Activated naive CD8-positive, alpha-beta T cell treated with anti-CD3 and anti-CD28 coated beads for 36 hours (primary cell): ENCODE data around the gene F2. TPM values are rescaled to one million over a fixed set of nuclear protein-coding genes. Genes with fewer than 3 reads are reported as not detected.

Experiments
- DNase-seq: peaks from one replicate; pipeline ENCODE4 v3.0.0; 2021
- H3K27ac Mint-ChIP-seq: one replicate; pipeline ENCODE4 v1.8.0; 2022; ENCODE audit warnings: mild to moderate bottlenecking, moderate library complexity, mixed read lengths
- H3K27me3 Mint-ChIP-seq: one replicate; pipeline ENCODE4 v1.8.0; 2022; ENCODE audit warnings: mild to moderate bottlenecking, mixed read lengths
- H3K36me3 Mint-ChIP-seq: one replicate; pipeline ENCODE4 v1.8.0; 2021; ENCODE audit warnings: mild to moderate bottlenecking, mixed read lengths
- H3K4me1 Mint-ChIP-seq: one replicate; pipeline ENCODE4 v1.8.0; 2021; ENCODE audit warnings: mixed read lengths
- H3K4me3 Mint-ChIP-seq: one replicate; pipeline ENCODE4 v1.8.0; 2022; ENCODE audit warnings: mild to moderate bottlenecking, moderate library complexity, mixed read lengths
- H3K9me3 Mint-ChIP-seq: one replicate; pipeline ENCODE4 v1.8.0; 2022; ENCODE audit warnings: mixed read lengths
- total RNA-seq, 2 experiments: library from RNA; stranded (reverse); gene quantifications; one replicate each; pipeline ENCODE4 v1.2.3, GENCODE V29; 2021

F2 gene
- total RNA-seq, 2 experiments from 2014 or later, result not detected

GRCh38 chr11:46721286-46721685 lies 2.3 kb downstream of the F2 start:
- DNase-seq, result no peak
- Mint-ChIP-seq H3K27me3 (no peaks in the 10 kb centered on the region), H3K4me3 (no peak overlapping the region)

GRCh38 chr11:46722566-46723358 lies 3.7 kb downstream of the F2 start:
- Mint-ChIP-seq H3K36me3 (no peaks in the 10 kb centered on the region), H3K9me3 (no peaks in the 10 kb centered on the region), H3K4me3 (no peak overlapping the region), H3K27me3 (no peaks in the 10 kb centered on the region), H3K27ac (no peak overlapping the region), H3K4me1 (peaks cover 2% of the 10 kb centered on the region)
- no peak for DNase-seq

More at GRCh38 chr11:46721286-46721685, 2.3 kb downstream of the F2 start:
- Mint-ChIP-seq H3K36me3 (no peaks in the 10 kb centered on the region), H3K27ac (no peak overlapping the region), H3K9me3 (no peaks in the 10 kb centered on the region), H3K4me1 (peaks cover 2% of the 10 kb centered on the region)

GRCh38 chr11:46723359-46723680 lies 4.3 kb downstream of the F2 start:
- Mint-ChIP-seq H3K4me3 (no peak overlapping the region), H3K4me1 (peaks cover 2% of the 10 kb centered on the region), H3K27ac (no peak overlapping the region), H3K9me3 (no peaks in the 10 kb centered on the region), H3K27me3 (no peaks in the 10 kb centered on the region), H3K36me3 (no peaks in the 10 kb centered on the region)
- DNase-seq, result no peak

DNA sequence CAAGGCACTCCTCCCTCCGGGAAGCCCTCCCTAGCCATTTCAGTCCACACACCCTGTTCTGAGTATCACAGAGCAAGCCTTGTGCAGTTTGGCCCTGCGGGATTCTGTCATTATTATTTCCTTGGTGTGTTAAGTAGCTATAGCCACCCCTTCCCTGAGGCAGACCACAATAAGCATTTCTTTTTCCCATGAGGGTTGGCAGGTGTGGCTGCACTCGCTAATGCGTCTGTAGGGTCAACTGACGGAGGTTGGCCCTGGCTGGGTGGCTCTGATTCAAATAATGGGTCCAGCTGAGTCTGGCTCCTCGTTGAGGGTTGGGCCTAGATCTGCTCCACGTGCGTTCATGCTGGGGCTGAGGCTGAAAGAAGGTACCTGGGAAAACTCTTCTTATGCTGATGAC lies 5.1 kb downstream of the F2 start:
- Mint-ChIP-seq H3K4me1 (no peaks in the 10 kb centered on the region), H3K4me3 (no peak overlapping the region), H3K36me3 (no peaks in the 10 kb centered on the region), H3K9me3 (no peaks in the 10 kb centered on the region), H3K27ac (no peak overlapping the region), H3K27me3 (no peaks in the 10 kb centered on the region)
- DNase-seq, result no peak

DNA sequence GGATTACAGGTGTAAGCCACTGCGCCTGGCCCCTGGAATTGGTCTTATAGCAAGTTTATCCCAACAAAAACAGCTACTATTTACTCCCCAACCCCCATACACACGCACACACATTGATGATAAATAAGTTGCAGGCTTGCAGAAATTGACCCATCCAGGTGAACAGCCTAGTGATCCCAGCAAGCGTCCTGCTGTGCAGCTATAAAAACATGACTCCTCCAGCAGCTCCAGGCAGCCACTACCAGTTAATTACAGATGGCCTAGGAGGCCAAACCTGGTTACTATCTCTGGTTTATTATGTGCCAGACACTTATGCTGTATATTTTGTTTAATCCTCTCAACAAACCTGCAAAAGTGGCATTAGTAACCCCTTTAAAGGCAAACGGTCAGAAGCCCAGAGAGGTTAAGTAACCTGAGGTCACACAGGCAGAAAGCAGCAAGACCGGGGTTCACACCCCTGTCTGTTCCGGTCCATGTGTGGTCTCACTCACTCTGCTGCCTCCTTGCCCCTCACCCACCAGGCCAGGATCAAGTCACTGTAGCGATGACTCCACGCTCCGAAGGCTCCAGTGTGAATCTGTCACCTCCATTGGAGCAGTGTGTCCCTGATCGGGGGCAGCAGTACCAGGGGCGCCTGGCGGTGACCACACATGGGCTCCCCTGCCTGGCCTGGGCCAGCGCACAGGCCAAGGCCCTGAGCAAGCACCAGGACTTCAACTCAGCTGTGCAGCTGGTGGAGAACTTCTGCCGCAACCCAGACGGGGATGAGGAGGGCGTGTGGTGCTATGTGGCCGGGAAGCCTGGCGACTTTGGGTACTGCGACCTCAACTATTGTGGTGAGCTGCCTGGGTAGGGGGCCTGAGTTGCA lies 6.6 kb downstream of the F2 start:
- H3K4me1 Mint-ChIP-seq, result no peaks in the 10 kb centered on the region
- H3K9me3 Mint-ChIP-seq, result no peaks in the 10 kb centered on the region
- no peaks in the 10 kb centered on the region for H3K36me3 Mint-ChIP-seq
- H3K27me3 Mint-ChIP-seq, result no peaks in the 10 kb centered on the region
- DNase-seq, result no peak
- H3K27ac Mint-ChIP-seq, result no peak overlapping the region
- no peak overlapping the region for H3K4me3 Mint-ChIP-seq

- H3K4me1 Mint-ChIP-seq, result no peaks in the 10 kb centered on the region
- no peak overlapping the region for H3K4me3 Mint-ChIP-seq
- H3K27me3 Mint-ChIP-seq, result no peaks in the 10 kb centered on the region
- DNase-seq, result no peak
- no peaks in the 10 kb centered on the region for H3K36me3 Mint-ChIP-seq
- H3K9me3 Mint-ChIP-seq, result no peaks in the 10 kb centered on the region
- no peak overlapping the region for H3K27ac Mint-ChIP-seq
These were observed 7.3 kb downstream of the F2 start for GRCh38 chr11:46726206-46726862.

DNA sequence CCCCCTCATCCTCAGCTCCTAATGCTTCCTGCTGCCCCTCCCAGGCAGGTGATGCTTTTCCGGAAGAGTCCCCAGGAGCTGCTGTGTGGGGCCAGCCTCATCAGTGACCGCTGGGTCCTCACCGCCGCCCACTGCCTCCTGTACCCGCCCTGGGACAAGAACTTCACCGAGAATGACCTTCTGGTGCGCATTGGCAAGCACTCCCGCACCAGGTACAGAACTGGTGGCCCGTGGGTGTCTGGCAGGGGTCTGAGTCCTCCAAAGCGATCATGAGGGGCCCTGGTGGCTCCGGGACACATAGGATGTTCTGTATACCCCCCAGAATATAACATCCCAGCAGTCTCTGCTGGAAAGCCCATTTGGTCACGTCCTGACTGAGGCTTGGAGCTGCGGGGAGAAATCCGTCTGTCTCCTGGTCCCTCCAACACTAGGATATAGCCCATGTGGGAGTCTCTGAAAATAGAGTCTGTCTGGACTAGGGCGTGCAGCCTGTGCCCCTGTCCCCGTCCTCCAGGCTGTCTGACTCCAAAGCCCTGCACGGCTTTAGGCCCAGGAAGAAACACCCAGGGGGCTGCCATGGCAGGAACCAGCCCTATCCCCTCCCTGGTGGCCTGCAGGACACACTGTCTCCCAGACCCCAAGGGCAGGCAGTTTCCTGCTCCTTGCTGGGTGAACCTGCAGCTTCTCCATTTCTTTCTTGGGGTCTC lies 9.1 kb downstream of the F2 start:
- Mint-ChIP-seq H3K4me1 (no peaks in the 10 kb centered on the region), H3K4me3 (no peak overlapping the region), H3K27me3 (no peaks in the 10 kb centered on the region), H3K36me3 (no peaks in the 10 kb centered on the region), H3K9me3 (no peaks in the 10 kb centered on the region), H3K27ac (no peak overlapping the region)
- no peak for DNase-seq

GRCh38 chr11:46728659-46729040 lies 9.6 kb downstream of the F2 start:
- H3K36me3 Mint-ChIP-seq, result no peaks in the 10 kb centered on the region
- no peaks in the 10 kb centered on the region for H3K4me1 Mint-ChIP-seq
- no peaks in the 10 kb centered on the region for H3K9me3 Mint-ChIP-seq
- no peak for DNase-seq
- H3K27ac Mint-ChIP-seq, result no peak overlapping the region
- no peak overlapping the region for H3K4me3 Mint-ChIP-seq
- H3K27me3 Mint-ChIP-seq, result no peaks in the 10 kb centered on the region

- no peak for DNase-seq
- no peaks in the 10 kb centered on the region for H3K36me3 Mint-ChIP-seq
- H3K9me3 Mint-ChIP-seq, result no peaks in the 10 kb centered on the region
- H3K4me3 Mint-ChIP-seq, result no peak overlapping the region
- no peaks in the 10 kb centered on the region for H3K4me1 Mint-ChIP-seq
- no peak overlapping the region for H3K27ac Mint-ChIP-seq
- no peaks in the 10 kb centered on the region for H3K27me3 Mint-ChIP-seq
These were observed 10.4 kb downstream of the F2 start for GRCh38 chr11:46729110-46730027.

DNA sequence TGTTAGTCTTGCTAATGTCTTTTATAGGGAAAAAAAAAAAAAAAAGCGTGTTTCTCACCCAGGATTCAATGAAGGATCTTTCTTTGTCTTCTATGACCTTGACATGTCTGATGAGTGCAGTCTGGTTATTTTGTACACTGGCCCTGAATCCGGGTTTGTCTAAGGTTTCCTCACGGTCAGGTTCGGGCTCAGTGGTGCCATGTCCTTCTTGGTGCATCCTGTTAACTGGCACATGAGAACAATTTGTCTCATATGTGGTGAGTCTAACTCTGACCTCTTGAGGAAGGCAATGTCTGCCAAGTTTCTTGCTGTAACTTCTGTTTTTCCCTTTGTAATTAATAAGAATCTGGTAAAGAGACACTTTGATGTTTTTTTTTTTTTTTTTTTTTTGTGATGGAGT lies 12.5 kb downstream of the F2 start:
- Mint-ChIP-seq H3K4me1 (no peaks in the 10 kb centered on the region), H3K4me3 (no peak overlapping the region), H3K27ac (no peak overlapping the region), H3K9me3 (no peaks in the 10 kb centered on the region), H3K27me3 (no peaks in the 10 kb centered on the region), H3K36me3 (no peaks in the 10 kb centered on the region)
- DNase-seq, result no peak

GRCh38 chr11:46733234-46733633 lies 14.2 kb downstream of the F2 start:
- H3K4me3 Mint-ChIP-seq, result no peak overlapping the region
- DNase-seq, result no peak
- H3K27me3 Mint-ChIP-seq, result no peaks in the 10 kb centered on the region
- no peaks in the 10 kb centered on the region for H3K9me3 Mint-ChIP-seq
- no peak overlapping the region for H3K27ac Mint-ChIP-seq
- no peaks in the 10 kb centered on the region for H3K36me3 Mint-ChIP-seq
- no peaks in the 10 kb centered on the region for H3K4me1 Mint-ChIP-seq

DNA sequence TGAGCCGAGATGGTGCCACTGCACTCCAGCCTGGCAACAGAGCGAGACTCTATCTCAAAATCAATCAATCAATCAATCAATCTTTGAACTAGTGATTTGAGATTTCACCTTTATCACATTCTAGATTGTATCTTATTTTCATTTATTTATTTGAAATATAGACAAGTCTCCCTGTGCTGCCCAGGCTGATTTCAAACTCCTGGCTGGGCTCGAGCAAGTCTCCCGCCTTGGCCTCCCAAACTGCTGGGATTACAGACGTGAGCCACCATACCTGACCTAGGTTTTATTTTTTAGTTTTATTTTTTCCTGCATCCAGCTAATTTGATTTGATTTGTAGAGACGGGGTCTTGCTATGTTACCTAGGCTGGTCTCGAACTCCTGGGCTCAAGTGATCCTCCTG lies 17.1 kb downstream of the F2 start:
- no peaks in the 10 kb centered on the region for H3K9me3 Mint-ChIP-seq
- H3K4me1 Mint-ChIP-seq, result no peaks in the 10 kb centered on the region
- no peak for DNase-seq
- H3K36me3 Mint-ChIP-seq, result peaks cover 10% of the 10 kb centered on the region
- H3K4me3 Mint-ChIP-seq, result no peak overlapping the region
- no peaks in the 10 kb centered on the region for H3K27me3 Mint-ChIP-seq
- H3K27ac Mint-ChIP-seq, result no peak overlapping the region

- peaks cover 15% of the 10 kb centered on the region for H3K36me3 Mint-ChIP-seq
- no peak overlapping the region for H3K4me3 Mint-ChIP-seq
- DNase-seq, result no peak
- no peaks in the 10 kb centered on the region for H3K9me3 Mint-ChIP-seq
- H3K27me3 Mint-ChIP-seq, result no peaks in the 10 kb centered on the region
- H3K4me1 Mint-ChIP-seq, result no peaks in the 10 kb centered on the region
- no peak overlapping the region for H3K27ac Mint-ChIP-seq
These were observed 17.6 kb downstream of the F2 start for GRCh38 chr11:46736615-46737014.

GRCh38 chr11:46737699-46738098 lies 18.7 kb downstream of the F2 start:
- H3K27ac Mint-ChIP-seq, result no peak overlapping the region
- no peaks in the 10 kb centered on the region for H3K9me3 Mint-ChIP-seq
- peaks cover 24% of the 10 kb centered on the region for H3K36me3 Mint-ChIP-seq
- H3K27me3 Mint-ChIP-seq, result no peaks in the 10 kb centered on the region
- no peak for DNase-seq
- no peaks in the 10 kb centered on the region for H3K4me1 Mint-ChIP-seq
- H3K4me3 Mint-ChIP-seq, result no peak overlapping the region
